T-cell (primary cell): ENCODE data around the gene MT1G. TPM values are rescaled to one million over a fixed set of nuclear protein-coding genes. Genes with fewer than 3 reads are reported as not detected.

Source experiments
- ATAC-seq, 4 experiments: fragments of 200-7000 bp in 3 of 4; fragments of 150-1000 bp in 1 of 4; cut with Tn5 transposase; replicated peaks in 1 of 4; 1 replicate in 3 of 4; 2 replicates in 1 of 4; pipeline ENCODE4 v1.10.0; 2021; ENCODE audit warnings: moderate library complexity in 3 of 4, mild to moderate bottlenecking in 2 of 4, moderate number of reproducible peaks in 1 of 4
- CTCF ChIA-PET, 2 donors: fragments of 300-600 bp; sonication (Branson Sonifier 250); formaldehyde crosslinking; loops; one replicate each; lab custom pipeline; 2022; ENCODE audit warnings: antibody characterized with exemption in 2 of 2; lab: Charles Lee
- POLR2A ChIA-PET, 2 donors: fragments of 300-600 bp; sonication (Branson Sonifier 250); formaldehyde crosslinking; loops; one replicate each; lab custom pipeline; 2022; ENCODE audit warnings: antibody characterized with exemption in 2 of 2; lab: Charles Lee
- DNase-seq, 35 experiments: peaks; one replicate each; pipeline versions ENCODE4 v3.0.0 to v3.0.0-alpha.2; 2013 to 2023
- H3K27ac ChIP-seq: one replicate; pipeline ENCODE4 v1.5.1; 2013; ENCODE audit warnings: low read length
- H3K27me3 ChIP-seq, 2 experiments: replicated peaks in 1 of 2; 1 replicate in 1 of 2; 2 replicates in 1 of 2; pipeline versions ENCODE4 v1.6.1 to v1.7.0; 2013; ENCODE audit warnings: low read length in 1 of 2, mixed read lengths in 1 of 2; ENCODE audit not compliant: control insufficient read depth in 2 of 2, insufficient read depth in 2 of 2; ENCODE audit errors: extremely low read depth in 1 of 2
- H3K36me3 ChIP-seq, 2 donors: 1 replicate in 1 of 2; 2 replicates in 1 of 2; pipeline versions ENCODE4 v1.6.1 to v1.7.0; 2013; ENCODE audit warnings: low read length in 1 of 2; ENCODE audit not compliant: control insufficient read depth in 2 of 2, insufficient read depth in 1 of 2; ENCODE audit errors: extremely low read depth in 1 of 2
- H3K4me1 ChIP-seq, 2 experiments: 1 replicate in 1 of 2; 2 replicates in 1 of 2; pipeline versions ENCODE4 v1.6.1 to v1.7.0; 2013; ENCODE audit warnings: low read length in 2 of 2, mixed read lengths in 1 of 2; ENCODE audit not compliant: insufficient read depth in 2 of 2, control insufficient read depth in 1 of 2; ENCODE audit errors: extremely low read depth in 1 of 2
- H3K4me3 ChIP-seq, 2 donors: 1 replicate in 1 of 2; 2 replicates in 1 of 2; pipeline versions ENCODE4 v1.5.1 to v1.7.0; 2013; ENCODE audit warnings: mild to moderate bottlenecking in 2 of 2, low read length in 1 of 2, moderate library complexity in 1 of 2; ENCODE audit not compliant: control insufficient read depth in 1 of 2; ENCODE audit errors: extremely low read depth in 1 of 2
- H3K9me3 ChIP-seq: 2 replicates; pipeline ENCODE4 v1.7.0; 2013
- H3K27ac Mint-ChIP-seq, 2 donors: one replicate each; pipeline ENCODE4 v1.8.0; 2020 to 2021; ENCODE audit warnings: mild to moderate bottlenecking in 2 of 2, mixed read lengths in 2 of 2
- H3K27me3 Mint-ChIP-seq, 2 donors: one replicate each; pipeline ENCODE4 v1.8.0; 2021 to 2022; ENCODE audit warnings: mixed read lengths in 2 of 2
- H3K36me3 Mint-ChIP-seq: one replicate; pipeline ENCODE4 v1.8.0; 2021; ENCODE audit warnings: mixed read lengths
- H3K4me1 Mint-ChIP-seq, 3 donors: one replicate each; pipeline ENCODE4 v1.8.0; 2020 to 2022; ENCODE audit warnings: mixed read lengths in 3 of 3, mild to moderate bottlenecking in 1 of 3
- H3K4me3 Mint-ChIP-seq, 3 donors: one replicate each; pipeline ENCODE4 v1.8.0; 2020 to 2022; ENCODE audit warnings: mild to moderate bottlenecking in 3 of 3, mixed read lengths in 3 of 3, moderate library complexity in 3 of 3
- H3K9me3 Mint-ChIP-seq, 3 donors: one replicate each; pipeline ENCODE4 v1.8.0; 2020 to 2022; ENCODE audit warnings: mixed read lengths in 3 of 3
- WGBS: methylation state at CpG from one replicate; pipeline ENCODE4 v1.1.5; 2013; ENCODE audit warnings: missing lambda C conversion rate; ENCODE audit not compliant: insufficient coverage; 5-methylcytosine and 5-hydroxymethylcytosine counted together
- total RNA-seq, 35 experiments: library from RNA in 6 of 35; stranded (reverse) in 6 of 35; fragments of 120-200 nt in 1 of 35; gene quantifications; one replicate each; pipeline versions ENCODE4 v1.2.1 to v1.2.4 and lab custom pipeline; 2013 to 2026

Gene MT1G
- total RNA-seq, 5 donors from 2014 or later (not counting 1 experiment from before 2014, with no cell fraction given) = 2.0 to 4.1 (median 4.0) TPM; not detected in 2

DNA sequence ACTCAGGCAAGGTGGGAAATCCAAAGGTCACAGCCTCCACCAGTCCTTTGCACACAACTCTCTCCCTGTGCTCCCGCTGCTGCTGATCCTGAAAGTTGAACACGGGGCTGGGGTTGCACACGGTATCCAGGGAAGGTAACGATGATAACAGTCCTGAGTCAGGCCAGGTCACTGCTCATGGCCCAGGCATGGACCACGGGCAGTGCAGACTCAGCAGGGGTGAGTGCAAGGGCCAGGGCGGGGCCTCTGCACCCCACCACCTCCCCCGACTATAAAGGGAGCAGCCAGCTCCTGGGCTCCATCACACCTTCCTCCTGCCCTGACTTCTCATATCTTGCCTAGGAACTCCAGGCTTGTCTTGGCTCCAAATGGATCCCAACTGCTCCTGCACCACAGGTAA is 16.3 kb downstream of the MT1G start, which contains the start of gene MT1B:
Gene MT1B (plus strand): TSS at position 301 of the 400 bp plus-strand sequence. CDS start 68 bp downstream, at position 369.
- ChIA-PET POLR2A (no interaction called here), CTCF (interaction anchor here in 1 of 2 donors (1.5 kb wide), 1 partner anchor 50 kb away, joined by 5 read pairs; no protein-coding TSS in a partner anchor)
- no peaks in the 10 kb centered on the region for H3K9me3 ChIP-seq
- Mint-ChIP-seq H3K36me3 (no peaks in the 10 kb centered on the region), H3K27ac (no peak within 1 kb of the TSS), H3K27me3 (peaks cover 17 to 29% of the 10 kb centered on the region in 2 donors), H3K4me1 (no peaks in the 10 kb centered on the region), H3K4me3 (no peak within 1 kb of the TSS), H3K9me3 (no peaks in the 10 kb centered on the region)
- no peaks in the 10 kb centered on the region for H3K4me1 ChIP-seq
- DNase-seq (no peak), ATAC-seq (no peak)
- no peak within 1 kb of the TSS for H3K27ac ChIP-seq
- WGBS = 71% methylated on average over 5 of the region's 7 CpGs
- no peaks in the 10 kb centered on the region for H3K36me3 ChIP-seq
- peaks cover 20 to 47% of the 10 kb centered on the region in 2 experiments for H3K27me3 ChIP-seq
- no peak within 1 kb of the TSS for H3K4me3 ChIP-seq

DNA sequence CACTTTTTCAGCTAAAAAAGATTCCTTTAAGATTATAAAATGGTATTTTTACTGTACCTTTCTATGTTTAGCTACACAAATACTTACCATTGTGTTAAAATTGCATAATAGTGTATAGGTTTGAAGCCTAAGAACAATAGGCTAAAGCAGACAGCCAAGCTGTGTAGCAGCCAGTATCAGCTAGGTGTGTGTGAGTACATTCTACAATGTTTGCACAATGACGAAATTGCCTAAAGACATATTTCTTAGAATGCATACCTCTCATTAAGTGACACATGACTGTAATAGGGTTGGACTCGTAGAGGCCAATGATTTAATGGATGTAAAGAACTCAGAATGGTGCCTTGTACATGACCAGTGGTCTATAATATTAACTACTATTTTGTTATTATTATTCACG is 18.0 kb downstream of the MT1G start:
- Histone ChIP-seq H3K27ac (no peak overlapping the region), H3K9me3 (no peaks in the 10 kb centered on the region), H3K36me3 (no peaks in the 10 kb centered on the region), H3K27me3 (peaks cover 33 to 50% of the 10 kb centered on the region in 2 experiments), H3K4me3 (no peak overlapping the region), H3K4me1 (no peaks in the 10 kb centered on the region)
- Mint-ChIP-seq H3K4me1 (no peaks in the 10 kb centered on the region), H3K27ac (no peak overlapping the region), H3K4me3 (no peak overlapping the region), H3K27me3 (peaks cover 17 to 27% of the 10 kb centered on the region in 2 donors), H3K9me3 (no peaks in the 10 kb centered on the region), H3K36me3 (no peaks in the 10 kb centered on the region)
- no CpG with 5 or more reads among the region's 3 CpGs for WGBS
- ChIA-PET POLR2A (interaction anchor here in 1 of 2 donors (0.6 kb wide), 1 partner anchor 24 kb away, joined by 3 read pairs; the partner anchor contains the start of gene MT1E), CTCF (no interaction called here)
- DNase-seq (no peak), ATAC-seq (no peak)

DNA sequence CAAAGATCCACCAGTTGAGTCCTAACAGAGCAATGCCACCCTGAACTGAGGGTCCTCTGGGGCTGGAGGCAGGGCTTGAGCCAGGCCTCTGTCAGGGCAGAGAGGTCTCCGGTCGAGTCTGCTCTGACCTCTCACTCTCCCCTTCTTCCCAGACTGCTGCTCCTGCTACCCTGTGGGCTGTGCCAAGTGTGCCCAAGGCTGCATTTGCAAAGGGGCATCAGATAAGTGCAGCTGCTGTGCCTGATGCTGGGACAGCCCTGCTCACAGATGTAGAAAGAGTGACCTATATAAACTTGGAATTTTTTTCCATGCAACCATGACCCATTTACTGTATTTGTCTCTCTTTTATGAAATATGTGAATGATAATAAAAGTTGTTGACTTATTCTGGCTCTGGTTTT is 18.6 kb downstream of the MT1G start:
- no peaks in the 10 kb centered on the region for H3K36me3 ChIP-seq
- WGBS = no CpG with 5 or more reads among the region's 2 CpGs
- peaks cover 31 to 50% of the 10 kb centered on the region in 2 experiments for H3K27me3 ChIP-seq
- no peaks in the 10 kb centered on the region for H3K36me3 Mint-ChIP-seq
- no peaks in the 10 kb centered on the region for H3K9me3 Mint-ChIP-seq
- H3K4me3 Mint-ChIP-seq = no peak overlapping the region
- H3K4me1 ChIP-seq = peaks cover 0 to 2% of the 10 kb centered on the region in 2 experiments
- no peak overlapping the region for H3K4me3 ChIP-seq
- DNase-seq = no peak
- CTCF ChIA-PET = no interaction called here
- no peak for ATAC-seq
- H3K27me3 Mint-ChIP-seq = peaks cover 17 to 26% of the 10 kb centered on the region in 2 donors
- no peak overlapping the region for H3K27ac Mint-ChIP-seq
- H3K9me3 ChIP-seq = no peaks in the 10 kb centered on the region
- H3K27ac ChIP-seq = no peak overlapping the region
- peaks cover 1 to 4% (median 2%) of the 10 kb centered on the region in 3 donors for H3K4me1 Mint-ChIP-seq
- POLR2A ChIA-PET = no interaction called here

DNA sequence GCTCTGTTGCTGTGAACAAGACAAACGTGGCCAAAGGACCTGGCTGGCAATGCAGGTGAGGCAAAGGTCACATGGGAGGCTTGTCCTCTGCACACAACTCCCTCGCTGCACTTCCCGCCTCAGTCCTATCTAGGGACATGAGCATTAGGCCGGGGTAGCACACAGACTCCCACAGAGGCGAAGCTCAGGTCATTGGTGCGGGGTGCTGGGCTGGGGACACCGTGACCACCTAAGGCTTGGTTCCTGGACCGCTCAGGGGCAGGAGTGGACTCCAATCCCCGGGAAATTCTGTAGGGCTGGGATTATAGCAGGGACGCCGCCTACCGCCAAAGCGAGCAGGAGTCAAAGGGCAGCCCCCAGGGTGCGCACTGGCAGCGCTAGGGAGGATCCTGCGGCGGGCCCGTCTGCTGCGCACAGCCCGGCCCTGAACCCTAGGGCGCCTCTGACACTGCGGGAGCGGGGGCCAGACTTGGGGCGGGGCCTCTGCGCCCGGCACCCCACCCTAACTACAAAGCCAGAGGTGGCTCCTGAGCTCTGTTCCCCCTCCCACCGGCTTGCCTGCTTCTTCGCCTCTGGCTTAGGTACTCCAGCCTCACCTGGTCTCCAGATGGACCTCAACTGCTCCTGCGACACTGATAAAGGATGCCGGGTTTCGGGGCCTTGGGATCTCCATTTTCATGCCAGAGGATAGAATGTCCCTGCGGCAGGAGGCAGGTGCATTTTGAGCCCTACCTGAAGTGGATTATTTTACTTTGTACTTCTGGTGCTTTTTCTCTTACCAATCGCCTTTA is 20.0 kb downstream of the MT1G start:
- H3K27me3 ChIP-seq = peaks cover 31 to 49% of the 10 kb centered on the region in 2 experiments
- H3K36me3 Mint-ChIP-seq = no peaks in the 10 kb centered on the region
- no peak for ATAC-seq
- no peak overlapping the region for H3K27ac ChIP-seq
- H3K4me1 Mint-ChIP-seq = peaks cover 13 to 17% (median 16%) of the 10 kb centered on the region in 3 donors
- CTCF ChIA-PET = no interaction called here
- no peaks in the 10 kb centered on the region for H3K9me3 Mint-ChIP-seq
- H3K4me3 Mint-ChIP-seq = no peak overlapping the region
- no peak overlapping the region for H3K4me3 ChIP-seq
- H3K27me3 Mint-ChIP-seq = peaks cover 17 to 28% of the 10 kb centered on the region in 2 donors
- DNase-seq = no peak
- H3K36me3 ChIP-seq = no peaks in the 10 kb centered on the region
- POLR2A ChIA-PET = interaction anchor here in 1 of 2 donors (0.6 kb wide), 1 partner anchor 113 kb away, joined by 4 read pairs; no protein-coding TSS in a partner anchor
- no peak overlapping the region for H3K27ac Mint-ChIP-seq
- peaks cover 2 to 17% of the 10 kb centered on the region in 2 experiments for H3K4me1 ChIP-seq
- 46% methylated on average over 27 of the region's 33 CpGs for WGBS
- no peaks in the 10 kb centered on the region for H3K9me3 ChIP-seq

DNA sequence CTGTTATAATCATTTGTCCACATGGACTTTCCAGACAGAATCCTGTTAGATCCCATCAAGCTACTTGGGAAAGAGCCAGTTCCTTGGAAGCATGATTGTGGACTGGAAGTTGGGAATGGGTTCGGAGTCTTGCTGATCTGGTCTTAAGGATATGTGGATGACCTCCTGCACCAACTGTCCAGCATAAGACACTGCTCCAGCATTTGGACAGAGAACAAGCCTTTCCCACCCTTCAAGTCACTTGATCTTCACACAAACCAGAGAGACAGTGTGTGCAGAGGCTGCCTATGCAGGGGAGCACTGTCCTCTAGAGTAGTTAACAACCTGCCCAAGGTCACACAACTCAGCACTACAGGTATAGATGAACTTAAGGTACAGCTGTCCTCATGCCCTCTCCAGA is 22.0 kb downstream of the MT1G start:
- no peak overlapping the region for H3K4me3 ChIP-seq
- peaks cover 18 to 23% of the 10 kb centered on the region in 2 donors for H3K27me3 Mint-ChIP-seq
- H3K36me3 Mint-ChIP-seq = no peaks in the 10 kb centered on the region
- ATAC-seq (no peak), DNase-seq (no peak)
- peaks cover 30 to 31% of the 10 kb centered on the region in 2 experiments for H3K27me3 ChIP-seq
- ChIA-PET CTCF (interaction anchor here in 1 of 2 donors (0.9 kb wide), 1 partner anchor 56 kb away, joined by 5 read pairs; no protein-coding TSS in a partner anchor), POLR2A (no interaction called here)
- no peak overlapping the region for H3K27ac ChIP-seq
- no peak overlapping the region for H3K4me3 Mint-ChIP-seq
- H3K9me3 ChIP-seq = no peaks in the 10 kb centered on the region
- no peaks in the 10 kb centered on the region for H3K36me3 ChIP-seq
- no peak overlapping the region for H3K27ac Mint-ChIP-seq
- no CpG with 5 or more reads among the region's 1 CpG for whole genome bisulfite sequencing
- H3K4me1 Mint-ChIP-seq = peaks cover 21 to 24% (median 24%) of the 10 kb centered on the region in 3 donors
- H3K9me3 Mint-ChIP-seq = no peaks in the 10 kb centered on the region
- H3K4me1 ChIP-seq = peaks cover 2 to 18% of the 10 kb centered on the region in 2 experiments

DNA sequence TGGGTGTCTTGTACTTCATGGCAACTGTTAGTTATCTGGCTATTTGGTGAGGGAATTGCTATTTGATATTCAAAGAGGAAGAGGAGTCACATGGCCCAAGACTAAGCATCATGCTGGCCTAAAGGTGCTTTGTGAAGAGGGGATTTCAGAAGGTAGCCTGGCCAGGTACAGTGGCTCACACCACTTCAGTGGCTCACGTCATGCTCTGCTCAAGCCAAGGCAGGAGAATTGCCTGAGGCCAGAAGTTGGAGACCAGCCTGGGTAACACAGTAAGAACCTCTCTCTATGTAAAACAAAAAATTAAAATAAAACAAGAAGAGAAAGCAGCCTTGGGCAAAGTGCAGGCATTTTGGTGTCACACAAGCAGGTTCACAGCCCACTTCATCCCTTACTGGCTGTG is 22.6 kb downstream of the MT1G start:
- Mint-ChIP-seq H3K9me3 (no peaks in the 10 kb centered on the region), H3K4me1 (peaks cover 21 to 24% (median 24%) of the 10 kb centered on the region in 3 donors), H3K27ac (no peak overlapping the region), H3K4me3 (no peak overlapping the region), H3K36me3 (no peaks in the 10 kb centered on the region), H3K27me3 (peaks cover 23 to 28% of the 10 kb centered on the region in 2 donors)
- no peaks in the 10 kb centered on the region for H3K9me3 ChIP-seq
- peaks cover 2 to 18% of the 10 kb centered on the region in 2 experiments for H3K4me1 ChIP-seq
- peaks cover 31 to 32% of the 10 kb centered on the region in 2 experiments for H3K27me3 ChIP-seq
- no peak overlapping the region for H3K27ac ChIP-seq
- H3K4me3 ChIP-seq = no peak overlapping the region
- WGBS = no CpG with 5 or more reads among the region's 1 CpG
- no peaks in the 10 kb centered on the region for H3K36me3 ChIP-seq
- DNase-seq (no peak), ATAC-seq (no peak)
- ChIA-PET CTCF (no interaction called here), POLR2A (no interaction called here)
